B cell (primary cell): ENCODE measurements around the gene MAFB.

Experiments
- CTCF ChIP-seq: fragments of 200-600 bp; IDR thresholded peaks from one replicate; pipeline ENCODE4 v1.8.0; 2022; ENCODE audit warnings: antibody characterized with exemption, mild to moderate bottlenecking
- EZH2 ChIP-seq: IDR thresholded peaks from 2 replicates; pipeline ENCODE4 v1.6.1; 2012; ENCODE audit warnings: borderline replicate concordance, low read depth, mild to moderate bottlenecking, moderate library complexity, low read length; ENCODE audit not compliant: insufficient read depth, poor library complexity, severe bottlenecking

DNA sequence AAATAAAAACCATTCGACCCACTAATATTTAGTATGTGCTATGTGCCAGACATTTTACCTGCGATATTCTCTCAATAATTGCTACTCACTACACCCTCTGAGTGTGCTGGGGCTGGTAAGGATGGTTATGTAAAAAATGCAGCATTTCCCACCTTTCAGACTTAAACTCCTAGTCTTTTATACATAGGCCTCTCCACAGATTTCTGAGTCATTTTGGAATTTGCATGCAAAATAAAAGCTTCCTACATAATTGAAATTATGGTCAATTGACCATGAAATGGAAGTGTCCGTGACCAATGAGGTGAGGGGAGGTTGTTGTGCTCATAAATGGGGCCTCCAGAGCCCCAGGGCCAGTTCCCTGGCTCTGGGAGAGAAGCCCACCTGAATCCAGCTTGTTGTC lies 37.7 kb upstream of the MAFB start:
- no peak for TF ChIP-seq CTCF
- no peak for TF ChIP-seq EZH2
